Fibroblast of skin of abdomen (primary cell): ENCODE data around the gene BCL11A.

Experiments used
- DNase-seq: peaks from one replicate; pipeline ENCODE4 v3.0.0-alpha.2; 2013

Gene BCL11A

GRCh38 chr2:60544954-60545560 lies 8.4 kb downstream of the BCL11A start:
- DNase-seq = peak; percentile 57

GRCh38 chr2:60544062-60544461 lies 9.4 kb downstream of the BCL11A start:
- DNase-seq = peak; percentile 95

- no peak for DNase-seq
These were observed 12.3 kb downstream of the BCL11A start for GRCh38 chr2:60541056-60541651.

GRCh38 chr2:60540074-60540473 lies 13.4 kb downstream of the BCL11A start:
- DNase-seq = no peak

- no peak for DNase-seq
These were observed 14.3 kb downstream of the BCL11A start for GRCh38 chr2:60539140-60539539.

DNA sequence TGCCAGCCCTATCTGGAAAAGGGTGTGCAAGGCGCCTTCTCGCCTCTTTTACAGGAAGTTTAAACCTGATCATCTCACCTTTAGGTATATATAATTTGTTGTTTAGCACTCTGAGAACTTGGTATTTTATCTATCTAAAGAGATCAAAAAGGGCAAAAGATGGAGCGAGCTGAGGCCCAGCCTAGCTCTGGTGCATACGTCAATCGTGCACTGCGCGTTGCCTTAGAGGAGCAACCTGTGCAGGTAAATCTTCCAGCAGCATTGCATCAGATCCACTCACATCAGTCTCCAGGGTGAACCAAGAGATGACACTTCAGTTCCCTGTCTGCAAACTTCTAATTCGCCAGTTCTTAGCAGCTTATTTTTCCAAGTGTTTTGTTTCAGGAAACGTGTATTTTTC lies 15.4 kb downstream of the BCL11A start:
- DNase-seq = no peak

- no peak for DNase-seq
These were observed 16.7 kb downstream of the BCL11A start for GRCh38 chr2:60536746-60537145.

- DNase-seq = no peak
These were observed 17.7 kb downstream of the BCL11A start for GRCh38 chr2:60535685-60536312.

DNA sequence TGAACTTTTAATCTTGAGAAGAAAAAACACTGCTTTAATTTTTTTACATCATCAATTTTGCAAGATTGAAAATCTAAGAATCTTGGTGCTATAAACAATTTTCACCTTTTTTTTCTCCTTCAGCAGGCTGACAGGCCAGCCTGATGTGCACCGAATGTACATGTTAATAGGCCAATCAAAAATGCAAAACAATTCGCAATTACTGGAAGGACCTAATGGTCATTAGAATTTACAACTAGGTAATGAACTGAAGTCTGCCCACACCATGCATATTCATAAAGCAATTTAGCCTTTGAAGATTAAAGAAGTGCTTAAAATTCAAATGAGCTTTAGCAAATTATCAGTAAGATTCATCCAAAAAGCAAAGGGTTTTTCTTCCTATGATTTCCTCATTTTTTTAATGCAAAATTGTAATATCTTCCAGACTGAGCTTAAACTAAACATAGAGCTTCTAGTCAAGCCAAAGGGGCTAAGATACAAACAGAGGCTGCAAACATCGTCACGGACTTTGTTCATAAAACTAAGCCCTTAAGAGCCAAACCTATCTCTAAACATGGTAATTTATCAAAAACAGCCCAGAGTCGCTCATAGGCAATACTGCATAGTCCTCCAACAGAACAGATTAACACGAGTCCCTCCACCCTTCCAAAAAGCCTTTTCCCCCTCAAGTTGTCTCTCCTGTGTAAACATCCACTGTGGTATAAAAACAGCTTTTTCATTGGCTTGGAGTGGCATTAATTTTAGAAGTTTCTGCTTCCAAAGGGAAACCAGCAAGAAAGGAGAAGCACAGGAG lies 18.4 kb downstream of the BCL11A start:
- DNase-seq = no peak

DNA sequence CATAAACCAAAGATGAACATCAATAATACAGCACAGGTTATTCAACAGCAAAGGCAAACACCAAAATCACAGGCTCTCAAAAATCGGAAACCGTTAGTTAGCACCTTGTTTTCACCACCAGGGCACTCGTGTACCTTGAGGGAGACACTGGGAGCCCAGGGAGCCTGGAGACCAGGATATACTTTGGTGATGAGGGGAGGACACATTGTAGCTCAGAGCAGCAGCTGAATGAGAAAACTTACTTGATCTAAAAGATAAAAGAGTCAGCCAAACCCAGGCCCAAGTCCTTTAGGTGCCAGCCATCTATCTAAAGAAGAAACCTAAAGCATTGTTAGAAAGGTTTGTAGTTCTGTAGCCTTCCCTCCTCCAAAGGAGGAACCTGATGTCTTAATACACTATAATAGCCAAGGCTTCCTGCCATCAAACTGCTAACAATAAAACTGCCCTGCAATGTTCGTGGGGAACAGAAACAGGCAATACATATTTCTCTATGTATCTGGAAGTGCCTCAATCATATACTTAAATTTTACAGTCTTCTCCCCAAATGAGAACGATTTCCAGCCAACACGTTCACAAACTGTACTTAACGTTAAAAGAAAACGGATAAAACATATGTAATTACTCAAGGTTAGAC lies 19.3 kb downstream of the BCL11A start:
- no peak for DNase-seq

DNA sequence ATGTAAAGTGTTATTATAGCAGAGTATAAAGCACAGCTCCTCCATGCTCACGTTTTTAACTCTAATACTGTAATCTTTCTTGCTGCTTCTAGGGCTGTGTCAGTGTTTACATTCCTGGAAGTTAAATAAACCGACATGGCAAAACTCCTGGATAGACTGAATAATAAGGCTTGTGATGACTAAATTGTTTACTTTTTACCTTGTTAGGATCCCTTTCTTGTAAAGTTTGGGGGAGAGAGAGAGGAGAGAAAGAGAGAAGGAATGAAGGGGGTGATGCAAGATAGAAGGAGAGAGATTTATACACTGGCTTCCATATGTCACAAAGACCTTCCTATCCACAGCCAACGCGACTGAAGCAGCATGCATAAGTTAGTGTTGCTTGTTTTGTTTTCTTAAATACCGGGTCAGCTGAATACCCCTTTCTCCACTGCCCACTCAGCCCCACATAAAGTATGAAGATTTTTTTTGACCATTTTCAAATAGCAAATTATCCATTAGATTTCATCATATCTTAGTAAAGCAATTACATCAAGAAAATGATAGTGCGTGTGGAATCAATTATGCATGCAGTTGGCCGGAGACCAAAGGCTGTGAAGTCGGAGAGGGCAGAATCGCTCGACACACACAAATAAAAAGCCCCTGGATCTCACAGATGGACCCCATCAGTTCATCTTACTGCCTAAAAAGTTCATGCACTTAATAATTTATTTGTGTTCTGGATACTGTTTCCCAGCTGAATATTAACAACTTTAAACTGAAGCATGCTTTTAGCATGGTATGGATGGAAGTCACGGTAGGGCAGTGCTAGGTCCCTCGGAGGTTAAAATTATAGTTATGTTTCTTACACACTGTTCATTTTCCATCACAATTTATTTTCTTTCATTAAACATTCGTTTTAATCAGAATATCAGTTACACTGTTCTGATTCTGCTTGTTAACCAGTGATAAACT lies 20.1 kb downstream of the BCL11A start:
- DNase-seq = peak; percentile 86

DNA sequence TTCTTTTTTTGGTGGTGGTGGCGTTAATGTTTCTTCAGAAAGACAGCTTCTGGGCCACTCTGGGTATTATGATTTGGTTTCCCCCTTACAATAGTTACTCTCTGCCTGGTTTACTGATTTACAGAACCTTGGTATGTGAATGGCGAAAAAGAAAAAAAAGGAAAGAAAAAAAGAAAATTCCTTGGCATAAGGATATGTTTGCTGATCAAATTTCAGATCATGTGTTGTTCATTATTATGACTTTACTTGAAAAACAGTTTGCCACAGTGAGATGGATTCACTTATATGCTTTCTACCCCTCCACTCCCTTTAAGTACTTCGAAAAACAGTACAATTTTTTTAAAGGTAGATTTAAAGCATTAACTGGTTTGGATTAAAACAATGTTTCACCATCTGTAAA lies 21.0 kb downstream of the BCL11A start:
- DNase-seq = no peak

DNA sequence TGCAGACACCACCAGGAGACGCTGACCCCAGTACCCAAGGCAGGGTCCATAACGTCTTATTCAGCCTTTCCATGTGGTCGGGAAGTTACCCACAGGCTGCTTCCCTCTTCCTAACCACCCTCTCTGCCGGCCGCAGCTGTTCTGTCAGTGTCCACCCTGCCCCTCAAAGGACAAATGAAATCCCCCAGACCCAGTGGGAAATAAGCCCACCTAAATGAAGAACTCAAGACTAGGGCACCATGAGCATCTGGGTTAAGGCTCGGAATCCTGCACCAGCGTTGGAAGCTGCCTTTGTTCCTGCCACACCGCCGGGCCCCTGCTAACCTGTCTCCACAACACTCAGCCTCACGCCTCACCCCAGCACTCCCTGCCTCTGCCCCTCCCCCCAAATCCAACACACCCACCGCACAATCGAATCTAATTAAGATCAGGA lies 21.7 kb downstream of the BCL11A start:
- no peak for DNase-seq

GRCh38 chr2:60530660-60531281 lies 22.7 kb downstream of the BCL11A start:
- peak; percentile 83 for DNase-seq

DNA sequence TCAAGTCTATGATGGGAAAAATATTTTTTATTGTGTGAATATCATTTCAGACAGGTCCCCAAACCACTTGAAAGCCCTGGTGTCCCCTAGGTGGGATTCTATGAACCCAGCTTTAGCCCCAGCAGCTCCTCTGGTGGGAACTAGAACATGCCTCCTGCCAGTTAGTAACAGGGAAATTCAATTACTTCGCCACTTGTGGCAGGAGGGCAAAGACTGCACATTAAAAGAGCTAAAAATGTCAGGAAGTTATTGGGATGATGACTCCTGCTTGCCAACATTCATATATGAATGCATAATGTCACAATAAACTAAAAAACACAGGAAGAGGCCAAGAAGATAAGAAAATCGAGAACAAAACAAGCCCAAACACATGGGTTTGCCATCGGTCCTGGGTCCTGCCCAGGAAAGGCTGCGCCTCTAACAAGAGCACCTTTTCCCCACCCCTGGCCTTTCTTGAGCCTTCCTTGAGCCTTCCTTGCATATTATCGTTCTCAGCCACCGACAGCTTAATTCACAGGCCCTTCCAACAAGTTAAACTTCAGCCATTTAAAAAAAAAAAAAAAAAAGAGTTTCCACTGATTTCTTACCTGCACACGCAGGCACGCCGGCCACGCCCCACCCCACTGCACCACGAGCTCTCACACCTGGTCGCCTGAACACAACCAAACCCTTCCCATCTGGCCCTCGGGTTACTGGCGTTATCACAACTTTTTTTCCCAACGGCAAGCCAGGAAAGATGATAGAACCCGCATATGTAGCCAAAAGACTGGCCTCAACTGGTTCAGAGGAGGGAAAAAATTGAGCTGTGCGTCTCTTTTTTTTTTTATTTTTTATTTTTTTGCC lies 23.4 kb downstream of the BCL11A start:
- no peak for DNase-seq

DNA sequence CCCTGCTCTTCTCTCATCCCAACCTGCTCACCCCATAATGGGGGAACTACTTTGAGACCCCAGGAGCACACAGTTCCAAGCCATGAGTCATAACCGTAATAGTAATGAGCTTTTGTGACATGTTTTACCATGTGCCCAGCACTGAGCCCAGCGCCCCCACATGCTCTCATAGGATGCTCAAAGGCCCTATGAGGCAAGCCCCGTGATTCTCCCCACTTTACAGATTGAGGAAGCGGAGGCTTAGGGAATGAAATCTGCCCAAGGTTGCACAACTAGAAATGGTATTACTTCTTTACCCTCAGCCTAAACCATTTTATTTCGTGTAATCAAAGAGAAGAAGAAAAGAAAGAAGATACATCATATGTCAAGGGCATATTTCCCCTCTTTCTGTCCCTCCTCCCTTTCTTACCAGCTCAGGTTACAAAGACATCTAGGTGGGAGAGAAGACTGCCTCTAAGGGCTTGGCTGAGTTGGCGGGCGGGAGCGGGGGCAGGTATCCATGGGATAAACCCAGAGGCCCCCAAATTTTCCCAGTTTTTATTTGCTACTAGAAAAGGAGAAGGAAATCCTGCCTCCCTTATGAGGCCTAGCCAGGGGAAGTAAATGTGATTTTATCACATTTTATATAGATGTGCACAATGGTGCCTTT lies 24.2 kb downstream of the BCL11A start:
- DNase-seq = no peak

- no peak for DNase-seq
These were observed 25.0 kb downstream of the BCL11A start for GRCh38 chr2:60528281-60529020.

DNA sequence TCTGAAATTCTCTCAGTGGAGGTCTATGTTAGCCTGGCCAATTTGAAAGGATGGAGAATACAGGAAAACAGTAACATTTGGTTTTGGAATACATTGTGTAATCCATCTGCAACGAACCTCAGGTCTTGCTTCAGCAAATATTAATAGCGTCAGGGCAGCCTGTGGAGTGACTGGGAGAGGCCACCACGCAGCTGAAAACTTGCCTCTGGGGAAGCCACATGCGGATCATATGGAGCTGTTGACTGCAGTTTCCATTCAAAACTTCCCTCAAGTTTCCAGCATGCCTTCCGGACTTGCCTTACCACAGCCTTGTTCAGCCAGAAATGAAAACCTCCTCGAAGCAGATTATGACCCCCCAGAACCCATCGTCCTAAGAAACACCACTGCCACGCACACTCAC lies 25.7 kb downstream of the BCL11A start:
- peak; percentile 84 for DNase-seq

DNA sequence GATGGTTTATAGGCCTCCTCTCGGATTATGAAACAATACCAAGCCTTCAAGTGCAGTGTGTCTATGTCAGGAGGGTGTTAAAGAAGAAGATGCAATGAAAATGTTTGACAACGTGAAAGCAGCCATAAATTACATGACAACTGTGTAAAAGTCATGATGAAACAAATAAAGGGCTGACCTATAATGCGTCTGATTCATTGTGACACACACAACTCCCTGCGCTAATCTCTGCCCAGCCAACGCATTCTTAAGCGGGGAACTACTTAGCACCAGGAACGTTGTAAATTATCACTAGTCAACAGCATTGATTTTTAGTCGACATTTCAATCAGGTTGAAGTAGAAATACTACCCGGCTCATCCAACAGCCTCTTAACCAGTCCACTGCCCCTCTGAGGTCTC lies 26.8 kb downstream of the BCL11A start:
- no peak for DNase-seq
